BLaER1 (cell line): Measurements from ENCODE around the gene CNOT9.

Experiments used
- H3K27ac ChIP-seq: shearing (Covaris generic); formaldehyde crosslinking; 2 replicates; pipeline ENCODE4 v1.8.1; 2022
- H3K27me3 ChIP-seq: shearing (Covaris generic); formaldehyde crosslinking; 2 replicates; pipeline ENCODE4 v1.8.1; 2022
- H3K36me3 ChIP-seq: shearing (Covaris generic); formaldehyde crosslinking; 2 replicates; pipeline ENCODE4 v1.8.1; 2022
- H3K4me1 ChIP-seq: shearing (Covaris generic); formaldehyde crosslinking; 2 replicates; pipeline ENCODE4 v1.8.1; 2022
- H3K4me2 ChIP-seq: shearing (Covaris generic); formaldehyde crosslinking; 2 replicates; pipeline ENCODE4 v1.8.1; 2022
- H3K4me3 ChIP-seq: shearing (Covaris generic); formaldehyde crosslinking; 2 replicates; pipeline ENCODE4 v1.8.1; 2022
- H3K9ac ChIP-seq: shearing (Covaris generic); formaldehyde crosslinking; 2 replicates; pipeline ENCODE4 v1.8.1; 2022
- H3K9me3 ChIP-seq: shearing (Covaris generic); formaldehyde crosslinking; 2 replicates; pipeline ENCODE4 v1.8.1; 2022
- H4K20me1 ChIP-seq: shearing (Covaris generic); formaldehyde crosslinking; 2 replicates; pipeline ENCODE4 v1.8.1; 2022
- Cebpa-rat ChIP-seq: shearing (Covaris generic); IDR thresholded peaks from 2 replicates; pipeline ENCODE4 v1.8.1; 2022

CNOT9 gene

GRCh38 chr2:218642121-218642656 lies 73.5 kb downstream of the CNOT9 start:
- no peak for TF ChIP-seq Cebpa-rat

GRCh38 chr2:218642786-218643185 lies 74.1 kb downstream of the CNOT9 start:
- H3K9me3 ChIP-seq, result no peaks in the 10 kb centered on the region
- peaks cover 99% of the 10 kb centered on the region for H3K36me3 ChIP-seq
- H3K9ac ChIP-seq, result no peak overlapping the region
- no peak overlapping the region for H3K27ac ChIP-seq
- H3K27me3 ChIP-seq, result no peaks in the 10 kb centered on the region
- H3K4me2 ChIP-seq, result no peak overlapping the region
- TF ChIP-seq Cebpa-rat, result no peak
- H4K20me1 ChIP-seq, result peaks cover 53% of the 10 kb centered on the region
- H3K4me1 ChIP-seq, result no peaks in the 10 kb centered on the region
- no peak overlapping the region for H3K4me3 ChIP-seq

More at GRCh38 chr2:218642121-218642656, 73.5 kb downstream of the CNOT9 start:
- Histone ChIP-seq H3K27ac (no peak overlapping the region), H3K9ac (no peak overlapping the region), H3K4me3 (no peak overlapping the region), H3K36me3 (peaks cover 99% of the 10 kb centered on the region), H3K4me2 (no peak overlapping the region), H3K9me3 (no peaks in the 10 kb centered on the region), H3K27me3 (no peaks in the 10 kb centered on the region), H3K4me1 (no peaks in the 10 kb centered on the region), H4K20me1 (peaks cover 52% of the 10 kb centered on the region)

- Histone ChIP-seq H3K4me1 (no peaks in the 10 kb centered on the region), H3K4me3 (no peak overlapping the region), H3K9ac (no peak overlapping the region; the same call in 1 of the 2 replicates), H3K36me3 (peaks cover 99% of the 10 kb centered on the region), H3K4me2 (no peak overlapping the region), H3K9me3 (no peaks in the 10 kb centered on the region), H3K27me3 (no peaks in the 10 kb centered on the region), H3K27ac (no peak overlapping the region), H4K20me1 (peaks cover 52% of the 10 kb centered on the region)
- no peak for TF ChIP-seq Cebpa-rat
Observed at GRCh38 chr2:218643751-218644310, 75.2 kb downstream of the CNOT9 start.

GRCh38 chr2:218644721-218645120 lies 76.1 kb downstream of the CNOT9 start:
- H3K9me3 ChIP-seq, result no peaks in the 10 kb centered on the region
- no peak for TF ChIP-seq Cebpa-rat
- peaks cover 60% of the 10 kb centered on the region for H4K20me1 ChIP-seq
- no peak overlapping the region for H3K4me3 ChIP-seq
- no peaks in the 10 kb centered on the region for H3K4me1 ChIP-seq
- no peaks in the 10 kb centered on the region for H3K27me3 ChIP-seq
- H3K36me3 ChIP-seq, result peaks cover 99% of the 10 kb centered on the region
- no peak overlapping the region for H3K4me2 ChIP-seq
- H3K27ac ChIP-seq, result no peak overlapping the region
- no peak overlapping the region for H3K9ac ChIP-seq

- no peak overlapping the region for H3K9ac ChIP-seq
- H3K27ac ChIP-seq, result no peak overlapping the region
- TF ChIP-seq Cebpa-rat, result no peak
Observed at GRCh38 chr2:218645126-218645525, 76.5 kb downstream of the CNOT9 start.

More at GRCh38 chr2:218645126-218645525, 76.5 kb downstream of the CNOT9 start:
- Histone ChIP-seq H4K20me1 (peaks cover 60% of the 10 kb centered on the region), H3K27me3 (no peaks in the 10 kb centered on the region), H3K9me3 (no peaks in the 10 kb centered on the region), H3K4me3 (no peak overlapping the region), H3K4me1 (no peaks in the 10 kb centered on the region), H3K4me2 (no peak overlapping the region), H3K36me3 (peaks cover 99% of the 10 kb centered on the region)
